T-helper 2 cell treated with Interferon-gamma antibody and Interleukin-4, amounts not matched to agents 5 μg/mL and 100 μg/mL, for 36 hours (primary cell): Measurements from ENCODE around the gene CYFIP2.

Source experiments
- DNase-seq: peaks from one replicate; pipeline ENCODE4 v3.0.0; 2021; ENCODE audit warnings: low spot score
- H3K27ac Mint-ChIP-seq: one replicate; pipeline ENCODE4 v1.8.0; 2021; ENCODE audit warnings: mild to moderate bottlenecking, mixed read lengths
- H3K27me3 Mint-ChIP-seq: one replicate; pipeline ENCODE4 v1.8.0; 2021; ENCODE audit warnings: low read depth, mixed read lengths
- H3K36me3 Mint-ChIP-seq: one replicate; pipeline ENCODE4 v1.8.0; 2021; ENCODE audit warnings: low read depth, mixed read lengths
- H3K4me1 Mint-ChIP-seq: one replicate; pipeline ENCODE4 v1.8.0; 2021; ENCODE audit warnings: low read depth, mixed read lengths
- H3K4me3 Mint-ChIP-seq: one replicate; pipeline ENCODE4 v1.8.0; 2022; ENCODE audit warnings: mild to moderate bottlenecking, moderate library complexity, mixed read lengths
- H3K9me3 Mint-ChIP-seq: one replicate; pipeline ENCODE4 v1.8.0; 2021; ENCODE audit warnings: mixed read lengths

Gene CYFIP2

DNA sequence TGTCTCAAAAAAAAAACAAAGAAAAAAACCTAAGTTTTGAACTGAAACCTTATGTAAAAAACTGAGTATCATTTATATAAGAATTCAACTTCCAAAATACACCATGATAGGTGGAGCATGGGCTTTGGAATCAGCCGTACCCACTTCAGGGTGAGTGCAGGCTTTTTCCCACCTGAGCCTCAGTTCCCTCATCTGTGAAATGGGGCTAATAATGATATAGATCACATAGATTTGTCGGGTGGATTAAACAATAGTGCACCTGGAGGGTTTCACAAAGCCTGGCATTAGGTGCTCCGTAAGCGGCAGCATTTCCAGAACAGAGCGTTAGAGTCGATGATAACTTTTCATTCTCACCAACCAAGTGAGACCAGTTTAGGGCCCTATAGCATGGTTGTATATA, 91.9 kb downstream of the CYFIP2 start:
- no peak for DNase-seq
- H3K4me1 Mint-ChIP-seq: peaks cover 2% of the 10 kb centered on the region

DNA sequence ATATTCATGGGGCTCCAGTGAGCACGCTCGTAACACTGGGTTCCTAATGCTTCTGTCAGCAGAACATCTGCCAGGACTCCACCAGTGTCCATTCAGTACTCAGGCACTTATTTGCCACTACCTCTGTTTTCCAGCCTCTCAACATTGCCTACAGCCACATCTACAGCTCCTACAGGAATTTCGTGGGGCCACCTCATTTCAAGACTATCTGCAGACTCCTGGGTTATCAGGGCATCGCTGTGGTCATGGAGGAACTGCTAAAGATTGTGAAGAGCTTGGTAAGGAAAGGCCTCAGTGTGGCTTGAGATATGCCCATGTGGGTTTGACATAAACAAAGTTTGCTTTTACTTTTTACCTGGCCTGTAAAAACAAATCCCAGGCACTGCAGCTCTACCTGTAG, 92.9 kb downstream of the CYFIP2 start:
- DNase-seq: no peak
- H3K36me3 Mint-ChIP-seq: peaks cover 77% of the 10 kb centered on the region
- no peak overlapping the region for H3K27ac Mint-ChIP-seq
- no peaks in the 10 kb centered on the region for H3K27me3 Mint-ChIP-seq
- H3K4me1 Mint-ChIP-seq: peaks cover 2% of the 10 kb centered on the region
- H3K9me3 Mint-ChIP-seq: no peaks in the 10 kb centered on the region
- H3K4me3 Mint-ChIP-seq: no peak overlapping the region

More for the DNA sequence above, 91.9 kb downstream of the CYFIP2 start:
- Mint-ChIP-seq H3K27me3 (no peaks in the 10 kb centered on the region), H3K9me3 (no peaks in the 10 kb centered on the region), H3K36me3 (peaks cover 76% of the 10 kb centered on the region), H3K4me3 (no peak overlapping the region), H3K27ac (no peak overlapping the region)

DNA sequence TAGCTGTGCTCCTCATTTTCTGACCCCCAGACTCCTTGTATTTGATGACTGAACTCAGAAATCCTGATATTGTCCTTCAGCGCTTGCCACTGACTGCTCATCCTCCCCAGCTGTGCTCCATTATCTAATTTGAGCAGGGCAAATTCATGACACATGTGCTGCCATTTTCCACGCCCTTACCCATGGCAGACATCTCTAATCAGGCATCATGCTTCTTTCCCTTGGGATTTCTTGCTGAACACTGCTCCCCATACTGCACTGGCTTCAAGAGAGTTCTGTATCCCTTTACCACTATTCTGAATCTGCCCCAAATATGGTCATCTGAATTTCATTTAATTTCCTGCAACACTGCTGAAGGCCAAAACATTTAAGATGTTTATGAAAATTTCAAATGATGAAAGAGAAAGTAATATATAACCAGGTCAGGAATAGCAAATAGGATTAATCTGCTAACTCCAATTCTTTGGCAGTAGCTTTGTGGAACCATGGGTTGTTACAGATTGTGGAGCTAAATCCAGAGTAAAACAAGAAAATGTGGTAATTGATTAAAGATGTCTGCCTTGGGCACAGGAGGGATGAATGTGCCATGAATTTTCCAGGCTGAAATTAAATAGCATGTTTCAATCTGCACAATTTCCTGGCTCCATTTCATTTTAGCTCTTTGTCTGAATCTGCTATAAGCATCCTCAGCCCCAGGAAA, 93.6 kb downstream of the CYFIP2 start:
- no peaks in the 10 kb centered on the region for H3K27me3 Mint-ChIP-seq
- H3K4me3 Mint-ChIP-seq: no peak overlapping the region
- H3K9me3 Mint-ChIP-seq: no peaks in the 10 kb centered on the region
- peaks cover 2% of the 10 kb centered on the region for H3K4me1 Mint-ChIP-seq
- H3K36me3 Mint-ChIP-seq: peaks cover 78% of the 10 kb centered on the region
- no peak for DNase-seq
- no peak overlapping the region for H3K27ac Mint-ChIP-seq

DNA sequence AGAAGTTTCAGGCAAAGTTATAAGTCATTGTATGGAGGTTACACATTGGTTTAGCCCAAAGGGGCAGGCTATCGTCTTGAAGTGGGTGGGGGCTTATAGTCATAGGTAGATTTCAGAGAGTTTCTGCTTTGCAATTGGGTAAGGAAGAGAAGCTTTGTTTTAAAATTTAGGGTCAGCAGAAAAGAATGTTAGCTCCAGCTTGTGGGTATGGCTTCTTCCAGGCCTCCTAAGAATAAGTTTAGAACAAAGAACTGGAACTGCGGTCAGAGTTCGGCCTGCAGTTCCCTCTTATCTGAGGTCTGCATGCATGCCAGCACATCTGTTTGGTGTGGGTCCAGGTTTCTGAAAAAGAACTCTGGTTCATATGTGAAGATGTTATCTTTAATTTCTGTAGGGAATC, 96.1 kb downstream of the CYFIP2 start:
- Mint-ChIP-seq H3K4me3 (no peak overlapping the region), H3K4me1 (peaks cover 2% of the 10 kb centered on the region), H3K27me3 (no peaks in the 10 kb centered on the region), H3K36me3 (peaks cover 80% of the 10 kb centered on the region), H3K9me3 (no peaks in the 10 kb centered on the region), H3K27ac (no peak overlapping the region)
- DNase-seq: no peak

DNA sequence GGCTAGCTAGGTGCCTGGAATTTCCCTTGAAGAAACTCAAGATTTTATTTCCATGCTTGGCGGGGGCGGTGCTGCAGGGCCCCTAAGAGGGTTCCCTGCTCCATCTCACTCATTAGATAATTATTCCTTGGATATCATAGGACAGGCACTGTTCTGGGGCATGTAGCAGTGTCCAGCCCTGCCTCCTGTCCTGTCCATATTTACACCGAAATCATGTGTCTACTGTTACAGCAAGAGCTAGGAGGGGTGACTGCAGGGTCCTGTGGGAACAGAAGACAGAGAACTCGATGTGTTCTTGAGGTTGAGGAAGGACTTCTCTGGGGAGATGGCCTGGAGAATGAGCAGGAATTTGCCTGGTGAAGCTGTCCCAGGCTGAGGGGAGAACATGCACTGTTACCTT, 96.6 kb downstream of the CYFIP2 start:
- peaks cover 2% of the 10 kb centered on the region for H3K4me1 Mint-ChIP-seq
- no peak overlapping the region for H3K4me3 Mint-ChIP-seq
- DNase-seq: no peak
- H3K9me3 Mint-ChIP-seq: no peaks in the 10 kb centered on the region
- no peak overlapping the region for H3K27ac Mint-ChIP-seq
- H3K36me3 Mint-ChIP-seq: peaks cover 82% of the 10 kb centered on the region
- no peaks in the 10 kb centered on the region for H3K27me3 Mint-ChIP-seq

DNA sequence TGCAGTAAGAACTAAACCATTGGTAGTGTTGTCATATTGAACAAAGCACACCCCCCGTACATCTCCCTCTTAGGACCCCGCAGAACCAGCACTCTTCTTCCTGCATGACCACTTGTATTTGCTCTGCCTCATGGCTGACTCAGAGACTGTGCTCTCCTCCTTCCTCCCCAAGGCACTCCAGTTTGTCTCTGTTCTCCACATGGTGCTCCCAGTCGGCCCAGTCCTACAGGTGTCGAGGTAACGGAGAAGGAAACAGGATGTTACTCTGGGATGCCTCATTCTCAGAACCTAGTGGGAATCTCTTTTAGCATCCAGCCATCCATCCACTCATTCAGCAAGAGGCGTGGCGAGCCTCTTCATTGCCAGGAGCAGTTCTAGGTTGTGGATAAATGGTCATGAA, 97.1 kb downstream of the CYFIP2 start:
- H3K36me3 Mint-ChIP-seq: peaks cover 79% of the 10 kb centered on the region
- H3K27me3 Mint-ChIP-seq: no peaks in the 10 kb centered on the region
- H3K27ac Mint-ChIP-seq: no peak overlapping the region
- DNase-seq: no peak
- H3K4me3 Mint-ChIP-seq: no peak overlapping the region
- H3K4me1 Mint-ChIP-seq: peaks cover 2% of the 10 kb centered on the region
- H3K9me3 Mint-ChIP-seq: no peaks in the 10 kb centered on the region

DNA sequence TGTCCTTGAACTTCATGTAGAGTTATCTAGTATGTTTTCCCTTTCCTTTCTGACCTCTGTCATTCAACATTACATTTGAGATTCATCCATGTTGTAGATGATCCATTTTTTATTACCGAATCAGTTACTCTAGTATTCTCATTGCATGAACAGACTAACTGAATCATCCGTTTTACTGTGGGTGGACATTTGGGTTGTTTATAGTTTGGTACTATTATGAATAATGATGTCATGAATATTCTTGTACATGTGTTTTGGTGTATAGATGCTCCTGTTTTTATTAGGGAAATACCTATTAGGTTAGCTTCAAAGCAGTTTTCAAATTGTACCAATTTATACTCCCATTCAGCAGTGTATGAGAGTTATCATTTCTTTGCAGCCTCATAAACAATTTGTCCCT, 99.8 kb downstream of the CYFIP2 start:
- no peak overlapping the region for H3K27ac Mint-ChIP-seq
- H3K36me3 Mint-ChIP-seq: peaks cover 72% of the 10 kb centered on the region
- H3K4me3 Mint-ChIP-seq: no peak overlapping the region
- DNase-seq: no peak
- peaks cover 1% of the 10 kb centered on the region for H3K4me1 Mint-ChIP-seq
- no peaks in the 10 kb centered on the region for H3K27me3 Mint-ChIP-seq
- H3K9me3 Mint-ChIP-seq: no peaks in the 10 kb centered on the region

DNA sequence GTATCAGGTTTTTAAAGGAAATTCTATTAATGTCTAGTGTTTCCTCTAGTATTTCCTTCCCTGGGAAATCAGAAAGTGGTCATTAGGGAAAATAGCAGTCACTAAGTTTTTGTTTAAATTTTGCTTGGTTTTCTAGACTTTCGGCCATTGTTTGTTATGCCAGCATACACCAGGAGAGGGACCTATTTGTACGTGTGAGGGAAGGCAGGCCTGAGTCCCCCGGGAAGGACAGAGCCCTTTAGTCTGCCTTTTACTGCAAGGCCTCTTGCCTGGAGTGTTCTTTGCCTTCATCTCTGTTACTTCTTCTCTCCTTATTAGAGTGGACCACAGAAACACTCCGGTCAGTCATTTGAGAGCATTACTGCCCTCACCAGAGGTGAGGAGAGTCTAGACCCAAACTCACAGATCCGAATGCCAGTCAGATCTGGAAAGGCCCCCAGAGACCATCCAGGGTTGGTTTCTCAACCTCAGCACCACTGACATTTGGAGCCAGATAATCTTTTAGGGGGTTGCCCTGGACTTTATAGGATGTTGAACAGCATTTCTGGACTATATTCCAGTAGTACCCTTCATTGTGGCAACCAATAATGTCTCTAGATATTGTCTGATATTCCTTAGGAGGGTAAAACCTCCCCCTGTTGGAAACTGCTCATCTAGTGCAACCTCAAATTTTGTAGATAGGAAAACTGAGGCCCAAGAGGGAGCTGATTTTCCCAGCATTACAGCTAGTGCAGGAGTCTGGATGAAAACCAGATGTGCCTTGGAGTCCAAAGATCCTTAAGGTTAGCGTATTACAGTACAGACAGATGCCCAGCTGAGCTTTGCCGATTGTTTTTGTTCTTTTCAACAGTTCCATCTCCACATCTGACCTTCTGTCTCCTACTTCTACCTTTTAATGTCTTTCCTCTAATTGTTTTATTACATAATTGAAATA, 101.1 kb downstream of the CYFIP2 start:
- Mint-ChIP-seq H3K9me3 (no peaks in the 10 kb centered on the region), H3K4me1 (peaks cover 1% of the 10 kb centered on the region), H3K27ac (no peak overlapping the region), H3K4me3 (no peak overlapping the region), H3K27me3 (no peaks in the 10 kb centered on the region), H3K36me3 (peaks cover 66% of the 10 kb centered on the region)
- no peak for DNase-seq

DNA sequence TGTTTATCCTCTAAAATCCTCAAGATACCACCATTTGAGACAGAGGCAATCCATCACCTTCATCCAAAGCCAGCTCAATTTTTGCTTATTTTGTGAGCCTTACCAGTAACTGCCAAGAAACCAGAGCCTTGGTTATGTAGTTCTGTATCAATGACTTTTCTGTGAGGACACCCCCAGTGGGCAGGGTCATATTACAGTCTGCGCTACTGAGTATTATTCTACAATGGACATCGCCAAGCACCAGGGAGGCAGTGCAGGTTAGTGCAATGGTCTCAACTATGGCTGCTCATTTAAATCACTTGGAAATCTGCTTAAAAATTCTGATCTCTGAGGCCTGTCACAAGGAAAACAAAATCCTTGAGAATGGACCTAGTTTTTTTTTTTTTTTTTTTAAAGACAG, 103.6 kb downstream of the CYFIP2 start:
- peaks cover 62% of the 10 kb centered on the region for H3K36me3 Mint-ChIP-seq

DNA sequence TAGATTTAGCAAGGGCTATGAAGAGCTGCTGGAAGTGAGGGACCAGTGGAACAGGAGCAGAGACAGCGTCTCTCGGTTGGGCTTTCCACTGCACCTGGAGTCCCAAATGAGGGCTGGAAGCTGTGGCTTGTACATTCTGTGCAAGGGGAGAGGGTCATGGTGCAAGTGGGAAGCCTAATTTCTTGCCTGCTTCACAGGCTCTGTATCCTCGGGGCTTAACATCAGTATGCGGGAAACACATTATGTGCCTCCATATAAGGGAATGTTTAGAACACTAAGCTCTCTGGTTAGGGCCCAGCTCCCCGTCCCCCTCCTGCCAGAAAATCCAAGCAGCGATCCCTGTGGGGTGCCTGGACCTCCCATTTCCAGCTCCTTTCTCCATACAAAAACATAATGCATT, 105.0 kb downstream of the CYFIP2 start:
- H3K27ac Mint-ChIP-seq: no peak overlapping the region
- DNase-seq: no peak

More for the DNA sequence above, 103.6 kb downstream of the CYFIP2 start:
- Mint-ChIP-seq H3K4me3 (no peak overlapping the region), H3K9me3 (no peaks in the 10 kb centered on the region), H3K27ac (no peak overlapping the region), H3K4me1 (peaks cover 1% of the 10 kb centered on the region), H3K27me3 (no peaks in the 10 kb centered on the region)
- DNase-seq: no peak

DNA sequence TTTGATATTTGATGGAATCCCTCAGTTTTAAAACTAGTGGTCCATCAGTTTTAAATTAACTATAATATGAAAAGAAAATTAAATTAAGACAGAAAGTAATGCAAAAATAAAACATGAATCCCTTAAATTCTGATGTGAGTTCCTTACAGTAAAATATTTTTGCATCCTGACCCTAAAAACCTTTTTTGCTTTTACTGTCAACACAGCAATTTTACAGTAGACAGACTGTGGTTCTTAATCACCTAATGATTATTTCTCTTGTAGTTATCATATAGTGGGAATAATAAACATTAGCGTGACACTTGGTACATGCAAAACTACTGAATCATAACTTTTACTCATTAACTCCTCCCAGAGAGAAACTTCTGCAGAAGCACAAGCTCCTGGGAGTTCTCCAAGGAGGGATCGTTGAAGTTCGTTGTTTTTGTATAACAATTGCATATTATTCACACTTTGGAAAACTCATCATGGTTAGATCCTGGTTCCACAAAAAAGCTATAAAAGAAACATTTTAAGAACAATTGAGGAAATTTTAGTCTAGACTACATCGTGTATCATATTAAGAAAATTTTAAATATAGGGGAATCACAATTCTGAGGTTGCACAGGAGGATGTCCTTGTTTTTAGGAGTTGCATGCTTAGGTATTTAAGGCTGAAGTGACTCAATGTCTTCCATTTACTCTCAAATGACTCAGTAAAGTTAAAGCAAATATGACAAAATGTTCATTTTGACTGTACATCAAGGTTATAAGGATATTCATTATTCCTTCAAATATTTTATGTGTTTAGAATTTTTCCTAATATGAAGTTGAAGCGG, 105.9 kb downstream of the CYFIP2 start:
- H3K27me3 Mint-ChIP-seq: no peaks in the 10 kb centered on the region
- no peak overlapping the region for H3K27ac Mint-ChIP-seq
- no peak for DNase-seq
- H3K9me3 Mint-ChIP-seq: no peaks in the 10 kb centered on the region
- H3K36me3 Mint-ChIP-seq: peaks cover 61% of the 10 kb centered on the region
- no peak overlapping the region for H3K4me3 Mint-ChIP-seq
- H3K4me1 Mint-ChIP-seq: peaks cover 1% of the 10 kb centered on the region

More for the DNA sequence above, 105.0 kb downstream of the CYFIP2 start:
- Mint-ChIP-seq H3K4me3 (no peak overlapping the region), H3K4me1 (peaks cover 1% of the 10 kb centered on the region), H3K27me3 (no peaks in the 10 kb centered on the region), H3K36me3 (peaks cover 62% of the 10 kb centered on the region), H3K9me3 (no peaks in the 10 kb centered on the region)

DNA sequence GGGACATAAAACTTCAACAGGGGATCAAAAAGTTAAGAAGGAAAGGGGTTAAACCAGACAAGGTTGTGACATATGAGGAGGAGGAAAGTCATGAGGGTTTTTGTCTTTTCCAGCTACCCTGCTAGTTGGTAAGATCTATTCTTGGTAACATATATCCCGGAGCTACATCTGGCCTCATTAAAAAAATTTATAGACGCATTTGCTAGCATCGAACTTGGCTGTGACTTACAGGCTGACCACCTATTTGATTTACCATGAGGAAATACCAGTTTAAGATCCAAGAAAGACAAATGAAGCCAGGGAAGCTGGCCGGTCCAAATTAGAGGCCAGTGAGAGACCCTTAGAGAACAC, 106.5 kb downstream of the CYFIP2 start:
- peaks cover 61% of the 10 kb centered on the region for H3K36me3 Mint-ChIP-seq
- H3K4me1 Mint-ChIP-seq: peaks cover 4% of the 10 kb centered on the region
- H3K27ac Mint-ChIP-seq: no peak overlapping the region

DNA sequence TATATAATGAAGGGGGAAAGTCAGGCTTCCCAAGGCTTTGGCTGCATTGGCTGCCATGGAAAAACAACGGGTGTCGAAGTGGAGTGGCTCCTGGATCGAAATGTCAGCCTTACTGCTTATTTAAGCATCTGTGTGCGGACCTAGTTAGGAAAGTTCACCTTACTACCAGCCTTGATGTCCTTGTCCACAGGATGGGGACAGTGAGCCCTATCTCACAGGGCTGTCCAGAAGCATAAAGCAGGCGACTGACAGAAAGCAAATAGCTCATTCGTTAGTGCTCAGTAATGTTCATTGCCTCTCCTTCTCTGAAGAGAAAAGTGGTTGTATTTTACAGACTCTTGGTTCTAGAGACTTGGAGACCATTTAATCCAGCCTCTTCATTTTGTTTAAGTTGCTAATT, 112.6 kb downstream of the CYFIP2 start:
- no peaks in the 10 kb centered on the region for H3K9me3 Mint-ChIP-seq
- peaks cover 4% of the 10 kb centered on the region for H3K4me1 Mint-ChIP-seq
- H3K27ac Mint-ChIP-seq: no peak overlapping the region
- H3K4me3 Mint-ChIP-seq: no peak overlapping the region
- DNase-seq: no peak
- peaks cover 60% of the 10 kb centered on the region for H3K36me3 Mint-ChIP-seq
- no peaks in the 10 kb centered on the region for H3K27me3 Mint-ChIP-seq

More for the DNA sequence above, 106.5 kb downstream of the CYFIP2 start:
- DNase-seq: no peak
- Mint-ChIP-seq H3K4me3 (no peak overlapping the region), H3K9me3 (no peaks in the 10 kb centered on the region), H3K27me3 (no peaks in the 10 kb centered on the region)

DNA sequence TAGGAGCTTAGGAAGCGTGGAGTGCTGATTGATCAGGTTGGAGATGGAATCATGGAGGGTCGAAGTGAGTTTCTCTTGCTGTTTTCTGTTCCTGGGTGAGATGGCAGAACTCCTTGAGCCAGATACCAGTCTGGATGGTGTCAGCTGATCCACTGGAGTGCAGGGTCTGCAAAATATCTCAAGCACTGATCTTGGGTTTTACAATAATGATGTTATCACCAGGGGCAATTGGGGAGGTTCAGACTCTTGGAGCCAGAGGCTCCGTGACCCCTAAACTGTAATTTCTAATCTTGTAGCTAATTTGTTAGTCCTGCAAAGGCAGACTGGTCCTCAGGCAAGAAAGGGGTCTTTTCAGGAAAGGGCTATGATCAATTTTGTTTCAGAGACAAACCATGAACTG, 114.1 kb downstream of the CYFIP2 start:
- peaks cover 4% of the 10 kb centered on the region for H3K4me1 Mint-ChIP-seq
- no peaks in the 10 kb centered on the region for H3K9me3 Mint-ChIP-seq
- no peaks in the 10 kb centered on the region for H3K27me3 Mint-ChIP-seq

More for the DNA sequence above, 114.1 kb downstream of the CYFIP2 start:
- Mint-ChIP-seq H3K36me3 (peaks cover 60% of the 10 kb centered on the region), H3K27ac (no peak overlapping the region), H3K4me3 (no peak overlapping the region)
- DNase-seq: no peak
